ENCODE measurements around the gene RBFOX1.

RBFOX1 gene

GRCh38 chr16:7422036-7422888, 89.6 kb downstream of the RBFOX1 start:
- no peak for DNase-seq

- DNase-seq = no peak
Measured at GRCh38 chr16:7423434-7424044, 90.9 kb downstream of the RBFOX1 start.

- no peak for DNase-seq
Measured at GRCh38 chr16:7426161-7426560, 93.5 kb downstream of the RBFOX1 start.

GRCh38 chr16:7431723-7432122, 99.1 kb downstream of the RBFOX1 start:
- no peak for DNase-seq

- no peak for DNase-seq
Measured at GRCh38 chr16:7436306-7436705, 103.7 kb downstream of the RBFOX1 start.

GRCh38 chr16:7437135-7437804, 104.6 kb downstream of the RBFOX1 start:
- DNase-seq = no peak

GRCh38 chr16:7437843-7438242, 105.2 kb downstream of the RBFOX1 start:
- no peak for DNase-seq

- no peak for DNase-seq
Measured at GRCh38 chr16:7438601-7439000, 106.0 kb downstream of the RBFOX1 start.

GRCh38 chr16:7439518-7439917, 106.9 kb downstream of the RBFOX1 start:
- DNase-seq = no peak

- DNase-seq = no peak
Measured at GRCh38 chr16:7440886-7441400, 108.3 kb downstream of the RBFOX1 start.

- DNase-seq = no peak
Measured at GRCh38 chr16:7442050-7442449, 109.4 kb downstream of the RBFOX1 start.

- no peak for DNase-seq
Measured at GRCh38 chr16:7443142-7443541, 110.5 kb downstream of the RBFOX1 start.

- no peak for DNase-seq
Measured at GRCh38 chr16:7443648-7444365, 111.2 kb downstream of the RBFOX1 start.

- DNase-seq = no peak
Measured at GRCh38 chr16:7449306-7449705, 116.7 kb downstream of the RBFOX1 start.

GRCh38 chr16:7449808-7450207, 117.2 kb downstream of the RBFOX1 start:
- no peak for DNase-seq

- no peak for DNase-seq
Measured at GRCh38 chr16:7450440-7450839, 117.8 kb downstream of the RBFOX1 start.

- DNase-seq = no peak
Measured at GRCh38 chr16:7452090-7452489, 119.4 kb downstream of the RBFOX1 start.

GRCh38 chr16:7456211-7456610, 123.6 kb downstream of the RBFOX1 start:
- no peak for DNase-seq

GRCh38 chr16:7458144-7458543, 125.5 kb downstream of the RBFOX1 start:
- no peak for DNase-seq

GRCh38 chr16:7470344-7470743, 137.7 kb downstream of the RBFOX1 start:
- DNase-seq = no peak

GRCh38 chr16:7471268-7471667, 138.6 kb downstream of the RBFOX1 start:
- no peak for DNase-seq

GRCh38 chr16:7482032-7482431, 149.4 kb downstream of the RBFOX1 start:
- no peak for DNase-seq

Data from stimulated activated CD8-positive, alpha-beta memory T cell treated with anti-CD3 and anti-CD28 coated beads, Interleukin-4, amount 100 ng/mL, for 48 hours (primary cell).